NCI-H2171 treated with DMSO at 0.1 percent for 48 hours (cell line): ENCODE data around the gene SDK1.

ENCODE experiments used
- DNase-seq: peaks from one replicate; lab custom pipeline; 2025; lab: John Stamatoyannopoulos, UW

The SDK1 gene

GRCh38 chr7:3887096-3887690, 586.1 kb downstream of the SDK1 start:
- DNase-seq, result no peak

GRCh38 chr7:3888096-3888495, 587.0 kb downstream of the SDK1 start:
- no peak for DNase-seq

- peak; percentile 70 for DNase-seq
Observed at GRCh38 chr7:3892157-3892556, 591.1 kb downstream of the SDK1 start.

- no peak for DNase-seq
Observed at GRCh38 chr7:3892686-3893085, 591.6 kb downstream of the SDK1 start.

GRCh38 chr7:3893151-3893788, 592.2 kb downstream of the SDK1 start:
- DNase-seq, result no peak

GRCh38 chr7:3893789-3894153, 592.7 kb downstream of the SDK1 start:
- DNase-seq, result no peak

GRCh38 chr7:3895341-3896116, 594.5 kb downstream of the SDK1 start:
- DNase-seq, result no peak

GRCh38 chr7:3896169-3896765, 595.2 kb downstream of the SDK1 start:
- no peak for DNase-seq

GRCh38 chr7:3897430-3898372, 596.6 kb downstream of the SDK1 start:
- peak; percentile 74 for DNase-seq

- no peak for DNase-seq
Observed at GRCh38 chr7:3899559-3899991, 598.5 kb downstream of the SDK1 start.

GRCh38 chr7:3908153-3908552, 607.1 kb downstream of the SDK1 start:
- DNase-seq, result no peak

GRCh38 chr7:3909128-3909527, 608.1 kb downstream of the SDK1 start:
- DNase-seq, result no peak

- no peak for DNase-seq
Observed at GRCh38 chr7:3910054-3910453, 609.0 kb downstream of the SDK1 start.

GRCh38 chr7:3911685-3912084, 610.6 kb downstream of the SDK1 start:
- DNase-seq, result no peak

GRCh38 chr7:3912291-3912690, 611.2 kb downstream of the SDK1 start:
- no peak for DNase-seq

- DNase-seq, result no peak
Observed at GRCh38 chr7:3914051-3914775, 613.2 kb downstream of the SDK1 start.

GRCh38 chr7:3915337-3915878, 614.4 kb downstream of the SDK1 start:
- no peak for DNase-seq

GRCh38 chr7:3916146-3916545, 615.1 kb downstream of the SDK1 start:
- DNase-seq, result no peak

GRCh38 chr7:3917436-3917835, 616.4 kb downstream of the SDK1 start:
- DNase-seq, result no peak

GRCh38 chr7:3918576-3918975, 617.5 kb downstream of the SDK1 start:
- DNase-seq, result no peak

- no peak for DNase-seq
Observed at GRCh38 chr7:3922175-3922635, 621.2 kb downstream of the SDK1 start.
